HG03575 (cell line): ENCODE results near the gene EAF1.
"Not testable (repeated sequence)": the region's sequence is repeated elsewhere in the genome, so short reads cannot be mapped to it uniquely, and the experiment has no call there.

Experiments
- ATAC-seq: cut with Tn5 transposase; IDR thresholded peaks from one replicate; pipeline ENCODE4 v1.9.1; 2021; ENCODE audit not compliant: unreplicated experiment, insufficient number of reproducible peaks, low FRiP score; ENCODE audit errors: extremely low read depth

The EAF1 gene

GRCh38 chr3:15449489-15450224 is 22.3 kb downstream of the EAF1 start:
- ATAC-seq, result no peak

GRCh38 chr3:15450438-15451215 is 23.2 kb downstream of the EAF1 start:
- no peak for ATAC-seq

GRCh38 chr3:15451216-15452113 is 24.1 kb downstream of the EAF1 start:
- ATAC-seq, result no peak

GRCh38 chr3:15452156-15452555 is 24.8 kb downstream of the EAF1 start:
- ATAC-seq, result no peak

- ATAC-seq, result no peak
These were observed 25.6 kb downstream of the EAF1 start for GRCh38 chr3:15452961-15453360.

- ATAC-seq, result no peak
These were observed 26.1 kb downstream of the EAF1 start for GRCh38 chr3:15453501-15453900.

GRCh38 chr3:15453991-15454625 is 26.7 kb downstream of the EAF1 start:
- no peak for ATAC-seq

GRCh38 chr3:15454965-15455364 is 27.6 kb downstream of the EAF1 start:
- no peak for ATAC-seq

GRCh38 chr3:15455756-15456155 is 28.4 kb downstream of the EAF1 start:
- no peak for ATAC-seq

- ATAC-seq, result no peak
These were observed 28.9 kb downstream of the EAF1 start for GRCh38 chr3:15456321-15456720.

- not testable (repeated sequence) for ATAC-seq
These were observed 29.5 kb downstream of the EAF1 start for GRCh38 chr3:15456915-15457314.

GRCh38 chr3:15458212-15458780 is 30.9 kb downstream of the EAF1 start:
- no peak for ATAC-seq

- ATAC-seq, result no peak
These were observed 33.6 kb downstream of the EAF1 start for GRCh38 chr3:15460891-15461531.

GRCh38 chr3:15462451-15462850 is 35.1 kb downstream of the EAF1 start:
- ATAC-seq, result no peak

- no peak for ATAC-seq
These were observed 38.6 kb downstream of the EAF1 start for GRCh38 chr3:15465876-15466585.

- ATAC-seq, result no peak
These were observed 40.1 kb downstream of the EAF1 start for GRCh38 chr3:15467227-15468181.

GRCh38 chr3:15470261-15470660 is 42.9 kb downstream of the EAF1 start:
- ATAC-seq, result no peak
